Heart left ventricle (tissue), 13 donors: ENCODE results near the gene FGD4.

Experiments used
- POLR2A ChIP-seq, 2 donors: fragments of 450-650 bp; IDR thresholded peaks; one replicate each; pipeline ENCODE4 v1.6.1; 2017; ENCODE audit warnings: antibody characterized with exemption in 2 of 2, mild to moderate bottlenecking in 2 of 2, moderate library complexity in 2 of 2
- TF ChIP-seq, protein P1 (sequence below), 12 donors: fragments of 200-600 bp; sonication (generic) in 4 of 12; IDR thresholded peaks; one replicate each; pipeline versions ENCODE4 v1.5.0 to v1.8.0; 2018 to 2022; ENCODE audit warnings: antibody characterized with exemption in 12 of 12, mild to moderate bottlenecking in 5 of 12
- donor health status: ischemic (EF 13 %, LVEDD 7.1; RV severe dilation, severe dysfunction).
- donor health status: DM: no; HTN: yes; CAD: no.
- donor health status: DM: no; HTN: no; CAD: no.
- donor health status: ischemic (EF 25% LVEDD 6.9; RV normal size, moderate dysfunction).
- donor health status: ischemic (EF 25% LVEDD 5.7; RV mildly dilated, moderate dysfunction).
- donor health status: ischemic (EF 35%, LVEDD 5.7; RV mildly dilated, moderate dysfunction).
- donor health status: nonischemic (EF 11% LVEDD 7.7; RV severe dilation, severe dysfunction).
- donor health status: DM: yes; HTN: yes; CAD: no.
- donor health status: PGD.
- donor health status: ischemic (EF 29% LVEDD 5.4; RV normal size, mild dysfunction).
- donor health status: nonischemic (EF 23%, LVEDD 6.1; RV moderate dilation, normal function).

DNA sequence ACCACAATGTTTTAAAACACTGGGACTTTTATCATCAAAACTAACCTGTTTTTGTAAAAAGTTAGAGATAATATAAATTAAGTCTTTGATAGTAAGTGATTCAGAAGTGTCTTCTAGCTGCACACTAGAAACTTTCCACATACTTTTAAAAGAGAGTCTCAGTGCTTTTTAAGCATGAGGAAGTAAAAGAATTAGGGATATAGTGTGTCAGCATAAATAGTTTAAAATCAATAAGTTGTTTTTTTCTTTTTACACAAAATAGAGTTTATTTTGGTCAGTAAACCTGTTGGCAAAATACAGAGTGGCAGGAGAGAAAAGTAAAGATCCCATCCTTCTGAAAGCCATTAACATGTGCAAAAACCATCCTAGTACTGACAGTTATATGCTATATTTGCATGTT is 281.4 kb downstream of the FGD4 start:
- TF ChIP-seq, protein P1, sequence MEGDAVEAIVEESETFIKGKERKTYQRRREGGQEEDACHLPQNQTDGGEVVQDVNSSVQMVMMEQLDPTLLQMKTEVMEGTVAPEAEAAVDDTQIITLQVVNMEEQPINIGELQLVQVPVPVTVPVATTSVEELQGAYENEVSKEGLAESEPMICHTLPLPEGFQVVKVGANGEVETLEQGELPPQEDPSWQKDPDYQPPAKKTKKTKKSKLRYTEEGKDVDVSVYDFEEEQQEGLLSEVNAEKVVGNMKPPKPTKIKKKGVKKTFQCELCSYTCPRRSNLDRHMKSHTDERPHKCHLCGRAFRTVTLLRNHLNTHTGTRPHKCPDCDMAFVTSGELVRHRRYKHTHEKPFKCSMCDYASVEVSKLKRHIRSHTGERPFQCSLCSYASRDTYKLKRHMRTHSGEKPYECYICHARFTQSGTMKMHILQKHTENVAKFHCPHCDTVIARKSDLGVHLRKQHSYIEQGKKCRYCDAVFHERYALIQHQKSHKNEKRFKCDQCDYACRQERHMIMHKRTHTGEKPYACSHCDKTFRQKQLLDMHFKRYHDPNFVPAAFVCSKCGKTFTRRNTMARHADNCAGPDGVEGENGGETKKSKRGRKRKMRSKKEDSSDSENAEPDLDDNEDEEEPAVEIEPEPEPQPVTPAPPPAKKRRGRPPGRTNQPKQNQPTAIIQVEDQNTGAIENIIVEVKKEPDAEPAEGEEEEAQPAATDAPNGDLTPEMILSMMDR (IDR thresholded peaks at IDR 0.05): no peak
- no peak for TF ChIP-seq POLR2A (IDR thresholded peaks at IDR 0.05)
